Aorta (tissue), 5 donors: Measurements from ENCODE around the gene TMEM127. TPM values are rescaled to one million over a fixed set of nuclear protein-coding genes. Genes with fewer than 3 reads are reported as not detected.
A peak's percentile ranks its signal among the peaks of the same experiment; 100 is the strongest.
"Not testable (repeated sequence)": the region's sequence is repeated elsewhere in the genome, so short reads cannot be mapped to it uniquely, and the experiment has no call there.

Source experiments
- ATAC-seq: fragments of 200-7000 bp; cut with Tn5 transposase; one replicate; pipeline ENCODE4 v1.9.1; 2022; ENCODE audit warnings: moderate library complexity; ENCODE audit not compliant: low FRiP score
- DNase-seq, 2 donors: peaks; one replicate each; pipeline ENCODE4 v3.0.0-alpha.2; 2020
- H3K27ac ChIP-seq, 2 donors: one replicate each; pipeline ENCODE4 v1.5.1; 2013; ENCODE audit warnings: low read length in 2 of 2, mild to moderate bottlenecking in 2 of 2, moderate library complexity in 2 of 2, control low read depth in 1 of 2, inconsistent platforms in 1 of 2, low read depth in 1 of 2
- H3K27me3 ChIP-seq, 2 donors: one replicate each; pipeline ENCODE4 v1.6.1; 2013; ENCODE audit warnings: control low read depth in 1 of 2, low read length in 1 of 2, mild to moderate bottlenecking in 1 of 2, moderate library complexity in 1 of 2; ENCODE audit not compliant: insufficient read depth in 2 of 2, control insufficient read depth in 1 of 2
- H3K36me3 ChIP-seq, 2 donors: one replicate each; pipeline ENCODE4 v1.6.1; 2013; ENCODE audit warnings: control low read depth in 1 of 2, low read length in 1 of 2, mild to moderate bottlenecking in 1 of 2; ENCODE audit not compliant: insufficient read depth in 2 of 2, control insufficient read depth in 1 of 2
- H3K4me1 ChIP-seq, 2 donors: one replicate each; pipeline ENCODE4 v1.6.1; 2013; ENCODE audit warnings: low read length in 2 of 2, control low read depth in 1 of 2, mild to moderate bottlenecking in 1 of 2, moderate library complexity in 1 of 2; ENCODE audit not compliant: insufficient read depth in 2 of 2, control insufficient read depth in 1 of 2
- H3K4me3 ChIP-seq, 2 donors: one replicate each; pipeline ENCODE4 v1.5.1; 2013; ENCODE audit warnings: low read length in 2 of 2, control low read depth in 1 of 2, mild to moderate bottlenecking in 1 of 2
- H3K9me3 ChIP-seq: one replicate; pipeline ENCODE4 v1.6.1; 2013; ENCODE audit warnings: mild to moderate bottlenecking, low read length; ENCODE audit not compliant: control insufficient read depth
- WGBS, 2 donors: extraction: QIAGEN DNeasy Blood & Tissue Kit; methylation state at CpG; one replicate each; pipeline ENCODE4 v1.1.7; 2013; 5-methylcytosine and 5-hydroxymethylcytosine counted together
- intact Hi-C, 2 donors: fragments of 100-400 bp; cut with DNase I; formaldehyde crosslinking; loops; one replicate each; pipeline versions ENCODE4 v1.14.2 to v1.15.0; 2022
- polyA plus RNA-seq, 2 donors: library from polyadenylated mRNA; stranded (reverse); fragments of 200-250 nt; gene quantifications; one replicate each; pipeline ENCODE4 v1.2.3, GENCODE V29; 2013
- total RNA-seq, 2 donors: library from RNA; stranded (reverse); fragmentation: NEBNext Ultra II Directional; extraction: Animal tissue kit (Norgen Biotek cat#: 25700); gene quantifications; one replicate each; pipeline ENCODE4 v1.2.1, GENCODE V29; 2021
- donor health status: healthy with polysubstance abuse.
- donor health status: Bipolar disorder and iron deficiency.
- donor health status: DM: no; HTN: no; CAD: no.
- donor health status: DM: no; HTN: no; CAD: no.
- donor health status: DM: yes; HTN: yes; CAD: no.

TMEM127 gene
- total and polyA plus RNA-seq, 4 donors, result 8.3 to 53.8 (median 38.4) TPM

DNA sequence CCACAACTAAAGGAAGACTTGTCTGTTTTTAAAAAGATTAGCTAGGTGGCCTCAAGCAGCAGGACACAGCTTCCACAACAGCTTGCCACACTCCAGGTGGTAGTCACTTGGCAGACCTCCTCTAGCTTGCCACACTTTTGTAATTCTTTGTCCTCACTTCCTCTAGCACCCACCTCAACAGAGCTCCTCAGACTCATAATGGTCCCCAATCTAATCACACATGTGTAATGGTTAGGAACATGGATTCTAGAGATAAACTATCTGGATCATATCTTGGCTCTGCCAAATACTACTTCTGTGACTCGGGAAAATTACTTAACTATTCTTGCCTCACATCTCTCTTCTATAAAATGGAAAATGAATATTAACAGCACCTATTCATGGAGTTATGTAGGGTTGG lies 36.1 kb upstream of the TMEM127 start:
- intact Hi-C loops, result loop anchor here (5.0 to 10.0 kb wide), 2 partner anchors 35 to 203 kb away; partner anchors contain the start of genes CIAO1 (in 1 of the 2), NEURL3 (in 1 of the 2) and TMEM127 (in 1 of the 2)
- no peaks in the 10 kb centered on the region for H3K4me1 ChIP-seq
- 51 to 55% methylated on average over 1 of the region's 1 CpG for WGBS, 2 donors

DNA sequence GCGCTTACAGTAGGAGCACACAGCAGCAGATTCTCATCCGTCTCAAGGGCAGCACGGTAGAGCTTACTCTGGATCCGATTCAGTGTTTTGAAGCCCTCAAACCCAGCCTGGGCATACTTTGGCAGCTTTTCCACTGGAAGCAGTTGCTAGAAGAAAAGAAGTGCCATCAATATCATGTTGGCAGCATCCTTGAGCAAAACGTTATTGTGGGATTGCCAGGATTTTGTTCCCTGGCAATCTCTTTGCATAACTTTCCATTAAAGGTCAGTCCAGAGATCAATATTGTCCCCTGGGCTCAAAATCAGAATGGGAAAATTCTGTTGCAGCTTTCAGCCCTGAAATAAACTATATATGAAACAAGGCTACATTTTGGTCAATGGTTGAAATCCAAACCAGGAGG lies 31.1 kb upstream of the TMEM127 start:
- WGBS, 2 donors, result 75% methylated on average over 5 of the region's 5 CpGs
- Histone ChIP-seq H3K9me3 (peaks cover 2% of the 10 kb centered on the region), H3K4me1 (no peaks in the 10 kb centered on the region), H3K36me3 (peaks cover 3 to 34% of the 10 kb centered on the region in 2 donors), H3K27ac (no peak overlapping the region), H3K4me3 (no peak overlapping the region), H3K27me3 (no peaks in the 10 kb centered on the region)
- intact Hi-C loops, result no loop called here
- DNase-seq, result no peak
- no peak for ATAC-seq

More for the DNA sequence above, 36.1 kb upstream of the TMEM127 start:
- no peak for DNase-seq
- Histone ChIP-seq H3K9me3 (no peaks in the 10 kb centered on the region), H3K27ac (no peak overlapping the region), H3K4me3 (no peak overlapping the region), H3K27me3 (no peaks in the 10 kb centered on the region), H3K36me3 (peaks cover 0 to 18% of the 10 kb centered on the region in 2 donors)
- no peak for ATAC-seq

DNA sequence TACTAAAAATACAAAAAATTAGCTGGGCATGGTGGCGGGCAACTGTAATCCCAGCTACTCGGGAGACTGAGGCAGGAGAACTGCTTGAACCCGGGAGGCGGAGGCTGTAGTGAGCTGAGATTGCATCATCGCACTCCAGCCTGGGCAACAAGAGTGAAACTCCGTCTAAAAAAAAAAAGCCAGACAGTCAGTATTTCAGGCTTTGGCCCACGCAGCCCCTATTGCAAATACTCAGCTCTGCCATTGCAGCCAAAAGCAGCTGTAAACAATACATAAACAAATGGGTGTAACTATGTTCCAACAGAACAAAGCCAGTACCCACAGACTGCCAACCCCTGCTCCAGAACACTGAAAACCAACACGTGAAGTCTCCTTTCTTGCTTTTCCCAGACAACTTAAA lies 28.5 kb upstream of the TMEM127 start:
- H3K9me3 ChIP-seq, intact Hi-C loops, H3K4me3 ChIP-seq, ATAC-seq, H3K27ac ChIP-seq, H3K27me3 ChIP-seq, H3K4me1 ChIP-seq, DNase-seq: not testable (repeated sequence)
- WGBS, 2 donors, result 81 to 82% methylated on average over 8 of the region's 8 CpGs
- H3K36me3 ChIP-seq, result peaks cover 5 to 44% of the 10 kb centered on the region in 2 donors

DNA sequence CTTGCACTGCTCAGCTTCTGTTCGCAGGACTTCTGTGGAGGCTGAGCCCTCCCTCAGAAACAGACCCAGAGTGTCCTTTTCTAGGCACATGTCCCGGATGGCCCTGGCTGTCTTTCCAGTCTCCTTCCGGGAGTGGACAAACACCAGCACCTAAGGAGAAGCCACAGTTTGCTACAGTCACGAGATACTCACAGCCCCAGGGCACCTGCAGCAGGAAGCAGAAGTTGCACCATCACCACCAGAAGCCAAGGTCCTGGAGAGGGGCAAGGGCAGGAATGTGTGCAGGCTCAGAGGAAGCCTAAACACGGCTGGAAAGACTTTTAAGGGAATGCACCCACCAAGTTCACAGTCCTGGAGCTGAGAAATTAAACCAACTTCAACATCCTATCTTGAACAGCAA lies 26.0 kb upstream of the TMEM127 start:
- H3K9me3 ChIP-seq, result peaks cover 2% of the 10 kb centered on the region
- H3K27me3 ChIP-seq, result no peaks in the 10 kb centered on the region
- H3K4me3 ChIP-seq, result no peak overlapping the region
- intact Hi-C loops, result no loop called here
- H3K36me3 ChIP-seq, result peaks cover 5 to 43% of the 10 kb centered on the region in 2 donors
- no peaks in the 10 kb centered on the region for H3K4me1 ChIP-seq
- WGBS, 2 donors, result 91 to 98% methylated on average over 5 of the region's 5 CpGs
- DNase-seq (no peak), ATAC-seq (no peak)
- no peak overlapping the region for H3K27ac ChIP-seq

DNA sequence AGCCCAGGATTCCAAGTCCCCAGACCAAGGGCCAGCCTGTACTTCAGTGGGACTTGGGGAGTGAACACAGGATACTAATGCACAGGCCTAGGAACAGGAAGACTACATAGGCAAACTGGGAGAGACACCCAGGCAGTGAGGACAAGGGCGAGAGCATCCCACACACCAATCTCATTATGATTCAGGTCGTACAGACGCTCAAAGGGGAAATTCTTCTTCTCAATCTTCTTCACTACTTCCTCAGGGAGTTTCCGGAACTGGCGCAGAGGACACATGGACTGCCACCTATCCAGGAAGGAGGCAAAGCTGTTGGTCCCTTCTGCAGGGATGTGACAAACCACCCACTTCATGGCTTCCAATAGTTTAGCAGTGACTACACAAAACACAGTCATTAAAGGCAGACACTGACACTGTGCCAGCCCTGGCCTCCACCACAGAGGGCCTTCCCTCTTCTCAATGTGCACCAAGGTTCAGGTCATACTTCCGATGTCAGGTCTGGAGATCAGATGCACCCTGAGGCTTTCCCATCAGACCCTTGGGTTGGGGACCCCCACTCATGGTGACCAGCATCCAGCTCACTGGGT lies 21.6 kb upstream of the TMEM127 start:
- H3K27ac ChIP-seq, result no peak overlapping the region
- H3K27me3 ChIP-seq, result no peaks in the 10 kb centered on the region
- intact Hi-C loops, result no loop called here
- DNase-seq, result no peak
- H3K9me3 ChIP-seq, result no peaks in the 10 kb centered on the region
- no peak overlapping the region for H3K4me3 ChIP-seq
- peaks cover 6 to 47% of the 10 kb centered on the region in 2 donors for H3K36me3 ChIP-seq
- H3K4me1 ChIP-seq, result no peaks in the 10 kb centered on the region
- no peak for ATAC-seq
- 85 to 86% methylated on average over 6 of the region's 6 CpGs for WGBS, 2 donors

DNA sequence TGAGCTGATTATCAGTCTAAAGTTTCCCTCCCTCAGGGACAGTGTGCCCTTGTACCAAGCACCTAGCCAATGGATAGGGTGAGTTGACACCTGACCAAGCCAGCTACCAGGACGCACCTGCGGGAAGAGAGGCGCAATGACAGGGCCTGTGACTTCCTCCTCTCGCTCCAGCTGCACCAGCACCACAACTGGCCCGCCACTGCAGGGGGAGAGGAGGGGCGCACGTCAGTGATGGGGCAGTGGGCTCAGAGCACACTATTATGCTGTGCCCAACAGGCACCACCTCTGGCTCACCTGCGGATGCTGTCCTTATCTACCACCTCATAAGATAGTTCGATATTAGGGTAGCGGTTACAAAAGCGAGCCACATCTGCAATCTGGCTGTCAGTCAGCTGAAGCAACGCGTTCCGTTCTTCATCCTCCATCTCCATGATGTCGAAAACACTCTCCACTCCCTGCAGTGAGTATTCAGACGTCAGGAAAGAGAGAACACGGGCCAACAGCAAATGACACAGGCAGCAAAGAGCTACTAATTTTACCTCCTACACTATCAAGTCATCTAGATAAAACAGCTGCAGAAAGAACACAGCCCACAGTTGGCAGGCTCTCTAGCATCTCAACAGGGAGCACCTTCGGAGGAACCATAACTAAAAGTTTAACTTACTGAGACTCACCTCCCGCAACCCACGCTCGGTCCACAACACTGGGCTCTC lies 11.1 kb upstream of the TMEM127 start:
- peaks cover 10 to 28% of the 10 kb centered on the region in 2 donors for H3K36me3 ChIP-seq
- H3K27ac ChIP-seq, result no peak overlapping the region
- H3K9me3 ChIP-seq, result no peaks in the 10 kb centered on the region
- WGBS, 2 donors, result 93 to 95% methylated on average over 21 of the region's 21 CpGs
- H3K4me3 ChIP-seq, result no peak overlapping the region
- no peaks in the 10 kb centered on the region for H3K27me3 ChIP-seq
- no peaks in the 10 kb centered on the region for H3K4me1 ChIP-seq
- ATAC-seq, result no peak
- no peak for DNase-seq
- intact Hi-C loops, result no loop called here

DNA sequence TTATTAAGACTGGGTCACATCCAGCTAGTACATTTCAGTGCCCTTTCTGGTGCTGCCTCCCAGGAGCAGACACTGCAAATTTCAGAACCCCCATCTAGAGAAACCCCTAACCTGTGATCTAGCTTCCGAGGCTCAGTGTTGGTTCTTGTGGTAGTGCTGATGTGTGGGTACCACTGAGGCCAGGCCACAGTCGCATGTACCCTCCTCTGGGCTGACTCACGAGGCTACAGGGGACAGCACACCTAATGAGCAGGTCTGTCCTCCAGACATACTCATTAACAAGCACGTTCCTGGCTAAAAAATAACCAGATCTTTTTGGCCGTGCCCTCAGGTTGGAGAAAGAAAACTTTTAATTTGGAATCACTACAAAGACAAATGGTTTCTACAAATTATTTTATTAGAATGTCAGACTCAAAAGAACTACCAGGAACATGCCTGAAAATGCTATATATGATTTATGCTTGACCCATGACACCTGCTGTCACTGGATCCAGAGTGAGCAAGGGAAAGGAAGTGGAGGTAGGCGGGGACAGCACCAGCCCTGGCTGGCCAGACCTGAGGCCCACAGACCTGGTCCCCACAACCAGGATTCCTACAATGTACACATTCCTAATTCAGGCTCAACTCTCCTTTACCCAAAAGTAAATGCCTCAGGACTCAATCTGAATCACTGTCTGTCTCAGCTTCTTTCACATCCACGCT lies 8.7 kb upstream of the TMEM127 start:
- 68 to 72% methylated on average over 7 of the region's 7 CpGs for WGBS, 2 donors
- no peak overlapping the region for H3K27ac ChIP-seq
- H3K27me3 ChIP-seq, result no peaks in the 10 kb centered on the region
- H3K4me1 ChIP-seq, result no peaks in the 10 kb centered on the region
- DNase-seq (peak in 1 of 2 donors; percentile 12), ATAC-seq (no peak)
- H3K36me3 ChIP-seq, result peaks cover 7 to 24% of the 10 kb centered on the region in 2 donors
- no peak overlapping the region for H3K4me3 ChIP-seq
- intact Hi-C loops, result no loop called here
- no peaks in the 10 kb centered on the region for H3K9me3 ChIP-seq

DNA sequence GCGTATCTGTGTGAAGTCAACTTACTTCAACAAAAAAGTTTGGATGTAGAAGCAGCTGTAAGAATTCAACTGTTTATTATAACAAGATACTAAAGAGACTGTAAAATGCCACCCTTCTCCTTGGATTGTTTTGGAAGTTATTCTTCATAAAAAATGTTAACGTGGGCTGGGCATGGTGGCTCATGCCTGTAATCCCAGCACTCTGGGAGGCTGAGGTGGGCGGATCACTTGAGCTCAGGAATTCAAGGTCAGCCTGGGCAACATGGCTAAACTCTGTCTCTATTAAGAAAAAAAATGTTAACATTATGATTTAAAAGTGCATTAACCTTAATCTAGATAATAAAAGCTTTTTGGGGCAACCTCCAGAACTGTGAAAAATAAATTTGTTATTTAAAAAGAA lies 8.0 kb upstream of the TMEM127 start:
- H3K9me3 ChIP-seq, result no peaks in the 10 kb centered on the region
- H3K4me3 ChIP-seq, result no peak overlapping the region
- no peaks in the 10 kb centered on the region for H3K4me1 ChIP-seq
- intact Hi-C loops, result no loop called here
- H3K36me3 ChIP-seq, result peaks cover 4 to 19% of the 10 kb centered on the region in 2 donors
- H3K27ac ChIP-seq, result no peak overlapping the region
- H3K27me3 ChIP-seq, result no peaks in the 10 kb centered on the region
- 53 to 59% methylated on average over 3 of the region's 3 CpGs for WGBS, 2 donors
- no peak for ATAC-seq
- DNase-seq, result no peak
